Stimulated activated effector memory CD8-positive, alpha-beta T cell treated with anti-CD3 and anti-CD28 coated beads, Interleukin-12 subunit alpha, Interleukin-12 subunit beta, amount 100 ng/mL, for 72 hours (primary cell): ENCODE results near the gene NRTN.

Source experiments
- ATAC-seq: fragments of 150-1000 bp; cut with Tn5 transposase; 2 replicates; pipeline ENCODE4 v1.10.0; 2021
- DNase-seq, 2 donors: peaks; one replicate each; pipeline ENCODE4 v3.0.0; 2021 to 2022; ENCODE audit warnings: low spot score in 2 of 2
- H3K27ac Mint-ChIP-seq: one replicate; pipeline ENCODE4 v1.8.0; 2022; ENCODE audit warnings: mild to moderate bottlenecking, mixed read lengths
- H3K36me3 Mint-ChIP-seq: one replicate; pipeline ENCODE4 v1.8.0; 2022; ENCODE audit warnings: mild to moderate bottlenecking, mixed read lengths
- H3K4me1 Mint-ChIP-seq: one replicate; pipeline ENCODE4 v1.8.0; 2022; ENCODE audit warnings: mixed read lengths
- H3K4me3 Mint-ChIP-seq: one replicate; pipeline ENCODE4 v1.8.0; 2022; ENCODE audit warnings: mild to moderate bottlenecking, mixed read lengths
- H3K9me3 Mint-ChIP-seq: one replicate; pipeline ENCODE4 v1.8.0; 2022; ENCODE audit warnings: mixed read lengths

NRTN gene

DNA sequence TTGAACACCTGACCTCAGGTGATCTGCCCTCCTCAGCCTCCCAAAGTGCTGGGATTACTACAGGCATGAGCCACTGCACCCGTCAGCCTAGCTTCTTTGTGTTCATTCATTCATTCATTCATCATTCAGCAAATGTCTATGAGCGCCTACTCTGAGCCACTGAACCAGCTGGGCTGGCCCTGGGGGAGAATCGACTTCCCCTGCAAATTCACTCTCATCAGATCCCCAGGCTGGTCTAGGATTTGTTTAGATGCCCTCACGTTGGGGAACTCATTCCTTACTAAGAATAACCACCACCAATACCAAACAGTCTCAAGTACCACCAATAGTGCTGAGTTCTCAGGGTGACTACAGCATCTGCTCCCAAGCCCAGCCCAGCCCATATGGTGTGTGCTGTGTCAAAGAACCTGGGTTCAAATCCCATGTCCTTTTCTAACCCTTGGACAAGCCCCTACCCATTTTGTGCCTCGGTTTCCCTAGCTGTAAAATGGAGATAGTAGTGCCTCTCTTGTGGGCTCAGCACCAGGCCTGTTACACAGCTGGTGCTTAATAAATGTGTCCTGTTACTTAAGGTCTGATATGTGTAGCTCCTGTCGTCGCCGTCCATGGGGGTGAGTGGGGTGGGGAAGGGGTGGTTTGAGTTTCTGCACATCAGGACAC is 16.8 kb downstream of the NRTN start:
- no peak for ATAC-seq
- DNase-seq: no peak
- no peak overlapping the region for H3K27ac Mint-ChIP-seq
- no peaks in the 10 kb centered on the region for H3K9me3 Mint-ChIP-seq
- H3K4me3 Mint-ChIP-seq: no peak overlapping the region
- peaks cover under 1% of the 10 kb centered on the region for H3K4me1 Mint-ChIP-seq
- H3K36me3 Mint-ChIP-seq: no peaks in the 10 kb centered on the region

DNA sequence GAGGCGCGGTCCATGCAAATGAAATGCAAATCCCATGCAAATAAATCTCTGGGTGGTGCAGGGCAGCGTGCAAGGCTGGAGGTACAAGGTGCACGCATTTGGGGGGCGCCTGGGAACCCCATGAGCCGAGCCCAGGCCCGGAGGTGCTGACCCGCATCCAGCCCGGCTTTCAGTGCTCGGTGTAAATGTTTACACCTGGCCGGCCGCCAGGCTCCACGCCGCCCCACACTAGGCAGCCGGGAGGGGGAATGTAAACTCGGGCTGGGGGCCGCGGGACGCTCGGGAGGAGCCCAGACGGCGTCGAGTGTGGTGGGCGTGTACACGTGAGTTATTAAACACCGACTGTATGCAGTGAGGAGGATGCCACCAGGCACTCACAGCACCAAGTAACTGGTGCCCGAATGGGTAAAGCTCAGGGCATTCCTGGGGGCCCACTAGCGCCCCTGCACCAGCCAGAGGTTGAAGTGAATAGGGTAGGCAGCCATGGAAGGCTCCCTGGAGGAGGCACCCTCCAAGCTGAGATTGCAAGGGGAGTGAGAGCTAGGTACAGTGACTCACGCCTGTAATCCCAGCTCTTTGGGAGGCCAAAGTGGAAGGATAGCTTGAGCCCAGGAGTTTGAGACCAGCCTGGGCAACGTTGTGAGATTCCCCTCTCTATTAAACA is 17.4 kb downstream of the NRTN start:
- DNase-seq: no peak
- no peak for ATAC-seq
- Mint-ChIP-seq H3K36me3 (peaks cover 6% of the 10 kb centered on the region), H3K4me1 (peaks cover 7% of the 10 kb centered on the region), H3K27ac (peak overlapping the region; percentile 50), H3K4me3 (no peak overlapping the region), H3K9me3 (peaks cover 2% of the 10 kb centered on the region)

DNA sequence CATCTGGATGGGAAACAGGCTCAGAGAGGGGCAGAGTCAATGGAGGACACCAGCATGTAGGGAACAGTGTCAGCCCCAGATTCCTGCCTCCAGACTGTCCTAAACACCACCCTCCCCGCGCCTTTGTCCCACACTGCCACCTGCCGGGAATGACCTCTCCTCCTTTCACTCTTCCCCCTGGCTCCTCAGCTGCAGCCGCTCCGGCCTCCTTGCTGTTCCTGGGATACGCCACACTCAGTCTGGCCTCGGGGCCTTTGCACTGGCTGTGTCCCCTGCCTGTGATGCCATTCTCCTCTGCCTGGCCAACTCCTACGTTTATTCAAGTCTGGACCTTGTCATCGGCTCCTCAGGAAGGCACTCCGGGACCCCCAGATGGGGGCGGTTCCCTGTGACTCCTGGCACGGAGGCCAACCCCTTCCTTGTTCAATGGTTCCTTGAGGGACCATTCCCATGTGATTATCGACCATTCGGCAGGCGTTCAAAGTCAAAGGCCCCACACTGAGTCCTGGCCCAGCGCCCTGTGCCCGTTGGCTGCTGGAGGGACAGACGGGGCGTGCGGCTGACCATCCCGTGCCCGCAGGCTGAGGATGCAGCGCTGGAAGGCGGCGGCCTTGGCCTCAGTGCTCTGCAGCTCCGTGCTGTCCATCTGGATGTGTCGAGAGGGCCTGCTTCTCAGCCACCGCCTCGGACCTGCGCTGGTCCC is 18.9 kb downstream of the NRTN start:
- no peak for ATAC-seq
- peaks cover 16% of the 10 kb centered on the region for H3K36me3 Mint-ChIP-seq
- H3K4me1 Mint-ChIP-seq: peaks cover 9% of the 10 kb centered on the region
- no peak for DNase-seq
- peaks cover 2% of the 10 kb centered on the region for H3K9me3 Mint-ChIP-seq
- peak overlapping the region; percentile 50 for H3K27ac Mint-ChIP-seq
- H3K4me3 Mint-ChIP-seq: no peak overlapping the region

DNA sequence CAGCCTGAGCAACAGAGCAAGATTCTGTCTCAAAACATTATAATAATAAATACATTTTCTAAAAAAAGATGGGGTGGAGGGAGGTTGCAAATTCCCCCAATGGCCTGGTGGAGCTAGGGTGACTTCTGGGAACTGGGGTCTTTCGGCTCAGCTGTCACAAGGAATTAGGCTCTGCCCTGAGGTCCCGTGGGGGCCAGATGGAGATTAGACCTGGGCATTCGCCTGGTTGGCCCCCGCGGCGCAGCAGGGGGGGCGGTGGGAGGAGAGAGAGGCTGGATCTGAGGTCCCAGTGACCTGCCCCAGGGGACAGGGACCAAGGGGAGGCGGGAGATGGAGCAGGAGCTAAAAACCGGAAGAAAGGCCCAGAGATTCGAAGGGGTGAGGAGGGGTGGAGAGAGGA is 19.9 kb downstream of the NRTN start:
- Mint-ChIP-seq H3K27ac (no peak overlapping the region), H3K9me3 (peaks cover 2% of the 10 kb centered on the region), H3K4me3 (no peak overlapping the region), H3K4me1 (peaks cover 9% of the 10 kb centered on the region), H3K36me3 (peaks cover 18% of the 10 kb centered on the region)
- ATAC-seq: no peak
- DNase-seq: no peak

DNA sequence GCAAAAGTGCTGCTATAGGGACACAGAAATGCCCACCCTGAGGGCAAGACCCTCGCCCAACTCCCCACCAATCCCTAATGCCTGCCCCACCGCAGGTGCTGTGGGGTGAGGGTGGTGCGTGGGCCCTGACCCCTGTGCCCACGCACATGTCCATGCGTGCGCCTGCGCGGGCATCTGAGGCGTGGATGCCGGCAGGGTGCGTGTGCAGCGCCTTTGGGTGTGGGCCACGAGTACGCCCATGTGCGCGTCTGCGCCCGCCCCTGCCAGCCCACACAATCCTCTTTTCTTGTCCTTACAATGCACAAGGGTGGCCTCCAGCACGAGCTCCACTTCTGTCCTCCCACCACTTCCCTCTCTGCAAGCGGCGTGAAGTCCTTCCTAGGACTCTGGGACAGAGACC is 20.3 kb downstream of the NRTN start:
- H3K9me3 Mint-ChIP-seq: peaks cover 2% of the 10 kb centered on the region
- H3K4me3 Mint-ChIP-seq: no peak overlapping the region
- no peak overlapping the region for H3K27ac Mint-ChIP-seq
- peaks cover 9% of the 10 kb centered on the region for H3K4me1 Mint-ChIP-seq
- H3K36me3 Mint-ChIP-seq: peaks cover 18% of the 10 kb centered on the region
- no peak for DNase-seq
- no peak for ATAC-seq

DNA sequence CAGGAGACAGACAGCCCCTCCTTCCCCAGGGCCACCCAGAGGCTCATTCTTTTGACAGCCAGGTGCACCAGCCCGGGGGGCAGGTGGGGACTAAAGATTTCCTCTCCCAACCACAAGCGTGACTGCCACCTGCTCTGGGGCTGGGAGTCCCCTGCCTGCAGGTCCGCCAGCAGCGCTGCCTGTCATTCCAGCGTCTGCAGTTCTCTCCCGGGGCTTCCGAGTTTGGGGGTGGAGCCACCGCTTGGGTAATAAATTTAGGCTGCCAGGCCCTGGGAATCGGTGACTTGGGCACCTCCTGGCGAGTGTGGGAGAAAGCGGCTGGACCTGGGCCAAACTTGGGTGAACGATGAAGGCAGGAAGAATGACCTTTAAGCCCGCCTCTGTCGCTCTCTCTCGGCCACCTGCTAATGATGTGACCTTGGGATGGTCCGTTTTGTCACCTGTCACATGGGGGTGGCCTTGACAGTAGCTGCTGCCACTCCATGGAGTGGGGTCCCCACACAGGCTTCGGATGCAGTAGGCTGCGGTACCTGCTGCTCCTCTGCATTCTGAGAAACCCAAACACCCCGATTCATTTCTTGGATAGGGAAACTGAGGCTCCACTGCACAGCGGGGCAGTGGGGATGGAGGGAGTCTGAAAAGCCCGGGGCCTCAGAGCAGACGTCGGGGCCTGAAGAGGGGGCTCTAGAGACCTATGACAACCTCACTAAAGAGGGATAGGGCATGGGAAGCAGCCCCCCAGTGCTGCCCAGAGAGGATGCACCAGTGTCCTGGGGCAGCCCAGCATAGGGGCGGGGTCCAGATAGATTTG is 21.9 kb downstream of the NRTN start:
- ATAC-seq: no peak
- no peak for DNase-seq
- Mint-ChIP-seq H3K4me3 (peak overlapping the region; percentile 92), H3K27ac (peak overlapping the region; percentile 85), H3K4me1 (peaks cover 9% of the 10 kb centered on the region), H3K9me3 (peaks cover 2% of the 10 kb centered on the region), H3K36me3 (peaks cover 18% of the 10 kb centered on the region)

DNA sequence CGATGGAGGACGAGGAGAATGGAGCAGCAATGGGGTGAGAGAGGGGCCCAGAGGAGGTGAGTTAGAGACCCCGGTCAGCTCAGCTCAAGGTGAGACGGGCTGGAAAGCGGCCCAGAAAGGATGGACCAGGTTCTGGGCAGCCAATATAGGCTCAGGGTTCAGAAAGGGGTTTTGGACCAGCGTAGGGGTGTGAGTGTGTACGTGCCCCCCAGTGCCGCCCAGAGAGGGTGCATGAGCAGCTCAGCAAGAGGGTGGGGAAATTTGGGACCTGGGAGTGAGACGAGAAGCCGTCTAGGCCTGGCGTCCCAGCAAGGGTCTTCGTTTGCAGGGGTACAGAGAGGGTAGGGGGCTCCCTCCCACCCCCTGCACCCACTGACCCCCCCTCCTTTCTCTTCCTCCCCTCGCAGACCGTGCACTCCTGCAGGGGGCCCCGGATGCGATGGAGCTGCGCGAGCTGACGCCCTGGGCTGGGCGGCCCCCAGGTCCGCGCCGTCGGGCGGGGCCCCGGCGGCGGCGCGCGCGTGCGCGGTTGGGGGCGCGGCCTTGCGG is 22.5 kb downstream of the NRTN start:
- no peak for DNase-seq

DNA sequence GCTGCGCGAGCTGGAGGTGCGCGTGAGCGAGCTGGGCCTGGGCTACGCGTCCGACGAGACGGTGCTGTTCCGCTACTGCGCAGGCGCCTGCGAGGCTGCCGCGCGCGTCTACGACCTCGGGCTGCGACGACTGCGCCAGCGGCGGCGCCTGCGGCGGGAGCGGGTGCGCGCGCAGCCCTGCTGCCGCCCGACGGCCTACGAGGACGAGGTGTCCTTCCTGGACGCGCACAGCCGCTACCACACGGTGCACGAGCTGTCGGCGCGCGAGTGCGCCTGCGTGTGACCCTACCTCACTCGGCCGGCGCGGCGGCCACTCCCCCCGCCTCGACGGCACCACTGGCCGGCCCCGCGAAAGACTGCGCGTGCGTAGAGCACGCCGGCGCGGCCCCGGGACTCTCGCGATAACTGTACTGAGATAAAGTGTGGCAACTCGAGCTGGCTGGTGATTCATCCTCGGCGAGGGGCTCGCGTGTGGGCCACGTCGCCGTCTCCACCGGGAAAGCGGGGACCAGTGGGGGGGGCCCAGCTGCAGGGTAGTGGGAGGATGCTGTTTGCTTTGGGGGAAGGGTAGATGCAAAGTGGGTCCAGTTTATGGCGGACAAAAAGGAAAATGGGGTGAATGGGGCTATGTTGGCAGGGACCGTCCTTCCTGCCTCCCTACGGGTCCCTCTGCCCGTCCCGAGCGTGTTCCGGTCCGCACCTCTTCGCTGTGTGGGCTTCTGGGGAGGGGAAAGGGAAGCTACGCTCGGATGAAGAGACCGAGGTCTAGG is 23.2 kb downstream of the NRTN start:
- peak overlapping the region; percentile 92 for H3K4me3 Mint-ChIP-seq
- peaks cover 13% of the 10 kb centered on the region for H3K4me1 Mint-ChIP-seq
- H3K36me3 Mint-ChIP-seq: peaks cover 18% of the 10 kb centered on the region
- DNase-seq (peak; percentile 97), ATAC-seq (peak; percentile 85)
- H3K9me3 Mint-ChIP-seq: peaks cover 2% of the 10 kb centered on the region
- peak overlapping the region; percentile 98 for H3K27ac Mint-ChIP-seq

More for the DNA sequence above, 22.5 kb downstream of the NRTN start:
- H3K27ac Mint-ChIP-seq: peak overlapping the region; percentile 85
- peaks cover 2% of the 10 kb centered on the region for H3K9me3 Mint-ChIP-seq
- peak overlapping the region; percentile 92 for H3K4me3 Mint-ChIP-seq
- H3K36me3 Mint-ChIP-seq: peaks cover 18% of the 10 kb centered on the region
- ATAC-seq: no peak
- H3K4me1 Mint-ChIP-seq: peaks cover 13% of the 10 kb centered on the region

DNA sequence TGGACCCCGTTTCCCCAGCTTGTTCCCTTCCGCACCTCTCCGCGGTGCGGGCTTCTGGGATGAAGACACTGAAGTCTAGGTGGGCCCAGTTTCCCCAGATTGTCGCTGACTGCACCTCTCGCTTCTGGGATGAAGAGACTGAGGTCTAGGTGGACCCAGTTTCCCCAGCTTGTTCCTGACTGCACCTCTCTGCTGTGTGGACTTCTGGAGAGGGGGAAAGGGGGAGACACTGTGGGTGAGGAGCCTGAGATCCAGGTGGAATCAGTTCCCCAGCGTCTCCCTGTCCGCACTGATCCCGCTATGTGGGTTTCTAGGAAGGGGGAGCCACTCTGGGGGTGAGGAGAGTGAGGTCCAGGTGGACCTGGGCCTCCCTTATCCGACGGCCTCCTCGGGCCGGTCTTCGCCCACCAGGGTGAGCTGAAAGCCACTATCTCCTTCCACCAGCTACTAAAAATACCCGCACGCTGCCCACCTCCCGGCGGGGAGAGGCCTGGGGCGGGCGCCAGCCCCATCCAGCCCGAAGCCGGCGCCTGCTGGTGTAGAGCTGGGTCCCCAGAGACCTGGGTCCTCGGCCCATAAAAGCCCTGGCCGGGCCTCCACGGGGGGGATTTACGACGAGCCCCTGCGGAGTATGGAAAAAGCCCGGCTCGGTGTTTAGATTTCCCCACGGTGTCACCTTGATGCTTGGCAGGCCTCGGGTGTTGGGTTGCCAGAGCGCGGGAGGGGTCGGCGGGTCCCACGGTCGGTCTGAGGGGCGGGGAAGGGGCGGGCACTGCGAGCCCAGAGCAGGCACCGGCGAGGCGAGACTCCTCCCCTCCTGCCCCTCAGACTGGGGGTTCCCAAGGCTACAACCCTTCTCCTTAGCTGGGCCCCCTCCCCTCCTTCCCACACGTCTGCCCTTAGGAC is 24.0 kb downstream of the NRTN start:
- no peak for DNase-seq
- peaks cover 2% of the 10 kb centered on the region for H3K9me3 Mint-ChIP-seq

DNA sequence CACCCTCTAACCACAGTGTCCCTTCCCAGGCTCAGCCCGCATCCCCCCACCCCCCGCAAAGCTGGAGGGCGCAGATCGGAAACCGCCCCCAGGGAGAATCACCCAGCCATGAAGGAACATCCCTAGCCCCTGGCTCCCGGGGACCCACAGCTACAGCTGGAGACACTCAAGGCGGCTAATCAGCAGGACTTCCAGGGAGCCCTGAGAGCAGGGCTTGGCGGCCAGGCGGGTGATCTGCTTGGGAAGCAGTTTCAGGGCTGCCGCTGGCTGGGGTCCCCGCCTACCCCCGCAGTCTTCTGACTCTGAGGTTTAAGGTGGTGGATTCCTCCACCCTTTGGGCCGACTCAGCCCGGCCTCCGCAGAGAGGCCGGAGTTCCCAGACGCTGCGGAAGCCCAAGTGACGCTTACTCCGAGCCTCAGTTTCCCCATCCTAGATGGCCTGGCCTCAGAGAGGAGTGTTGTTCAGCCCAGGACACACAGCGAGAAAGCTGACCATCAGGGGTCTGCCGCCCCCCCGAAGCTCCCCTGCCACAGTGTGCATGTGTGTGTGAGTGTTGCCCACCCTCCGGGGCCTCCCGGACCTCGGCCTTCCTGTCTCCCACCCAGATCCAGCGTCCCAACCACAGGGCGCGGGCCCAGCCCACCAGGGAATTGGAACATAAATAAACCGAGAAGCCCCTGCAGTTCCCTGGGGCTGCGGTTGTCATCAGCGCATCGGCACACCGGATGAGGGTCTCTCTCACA is 24.9 kb downstream of the NRTN start:
- peaks cover 13% of the 10 kb centered on the region for H3K4me1 Mint-ChIP-seq
- peaks cover 2% of the 10 kb centered on the region for H3K9me3 Mint-ChIP-seq
- H3K36me3 Mint-ChIP-seq: peaks cover 18% of the 10 kb centered on the region
- DNase-seq (no peak), ATAC-seq (no peak)
- peak overlapping the region; percentile 92 for H3K4me3 Mint-ChIP-seq
- no peak overlapping the region for H3K27ac Mint-ChIP-seq

More for the DNA sequence above, 24.0 kb downstream of the NRTN start:
- peaks cover 13% of the 10 kb centered on the region for H3K4me1 Mint-ChIP-seq
- ATAC-seq: no peak
- H3K4me3 Mint-ChIP-seq: peak overlapping the region; percentile 92
- peaks cover 18% of the 10 kb centered on the region for H3K36me3 Mint-ChIP-seq
- peak overlapping the region; percentile 98 for H3K27ac Mint-ChIP-seq

DNA sequence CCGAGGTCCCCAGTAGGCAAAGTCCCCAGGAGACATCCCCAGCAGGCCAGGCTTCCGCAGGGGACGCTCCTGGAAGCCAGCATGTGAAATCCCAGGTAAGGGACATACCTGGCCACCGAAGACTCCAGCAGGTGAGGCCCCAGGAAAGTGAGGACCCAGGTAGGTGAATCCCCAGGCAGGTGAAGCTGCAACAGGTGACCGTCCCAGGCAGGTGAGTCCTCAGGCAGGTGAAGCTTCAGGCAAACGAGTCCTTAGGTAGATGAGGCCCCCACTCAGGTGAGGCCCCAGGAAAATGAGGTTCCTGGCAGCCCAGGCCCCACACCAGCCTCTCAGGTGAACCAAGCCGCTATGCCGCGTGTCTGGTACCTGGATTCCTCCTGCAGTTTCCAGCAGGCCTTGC is 26.3 kb downstream of the NRTN start:
- peaks cover 13% of the 10 kb centered on the region for H3K4me1 Mint-ChIP-seq
- no peak overlapping the region for H3K4me3 Mint-ChIP-seq
- ATAC-seq (no peak), DNase-seq (no peak)
- H3K9me3 Mint-ChIP-seq: peaks cover 2% of the 10 kb centered on the region
- peaks cover 18% of the 10 kb centered on the region for H3K36me3 Mint-ChIP-seq
- no peak overlapping the region for H3K27ac Mint-ChIP-seq

DNA sequence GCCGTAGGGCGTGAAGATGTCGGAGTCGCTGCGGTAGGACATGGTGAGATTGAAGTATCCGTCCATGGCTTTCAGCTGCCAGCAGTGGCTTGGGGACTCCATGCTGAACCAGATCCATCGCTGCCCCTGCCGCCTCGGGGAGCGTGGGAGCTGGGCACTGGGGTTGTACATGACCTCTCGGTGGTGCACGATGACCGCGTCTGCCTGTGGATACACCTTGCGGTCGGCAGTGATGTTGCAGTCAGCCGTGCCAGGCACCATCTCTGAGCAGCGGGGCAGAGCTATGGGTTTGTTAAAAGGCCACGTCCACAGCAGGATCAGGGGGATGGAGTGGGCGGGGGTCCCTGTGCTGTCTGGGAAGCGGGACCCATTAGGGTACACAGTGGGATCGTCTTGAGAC is 27.2 kb downstream of the NRTN start:
- Mint-ChIP-seq H3K4me3 (no peak overlapping the region), H3K4me1 (peaks cover 9% of the 10 kb centered on the region), H3K9me3 (peaks cover 1% of the 10 kb centered on the region), H3K27ac (no peak overlapping the region), H3K36me3 (peaks cover 15% of the 10 kb centered on the region)
- DNase-seq (no peak), ATAC-seq (no peak)
